ENCODE data around the gene VEZF1. TPM values are rescaled to one million over a fixed set of nuclear protein-coding genes. Genes with fewer than 3 reads are reported as not detected.

Gene VEZF1
- total RNA-seq, 6 donors from 2014 or later, result 36.4 to 99.7 (median 72.5) TPM

DNA sequence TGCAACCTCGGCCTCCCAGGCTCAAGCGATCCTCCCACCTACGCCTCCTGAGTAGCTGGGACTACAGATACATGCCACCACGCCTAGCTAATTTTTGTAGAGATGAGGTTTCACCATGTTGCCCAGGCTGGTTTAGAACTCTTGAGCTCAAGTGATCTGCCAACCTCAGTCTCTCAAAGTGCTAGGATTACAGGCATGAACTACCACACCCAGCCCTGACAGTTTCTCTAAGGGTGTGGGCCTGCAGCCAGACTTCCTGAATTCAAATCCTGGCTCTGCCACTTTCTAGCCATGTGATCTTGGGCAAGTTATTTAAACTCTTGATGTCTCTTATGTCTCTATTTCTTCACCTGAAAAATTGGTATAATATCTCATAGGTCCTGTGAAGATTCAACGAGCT is 38.4 kb downstream of the VEZF1 start:
- 62 to 76% methylated on average over 5 of the region's 5 CpGs for WGBS, 2 donors

DNA sequence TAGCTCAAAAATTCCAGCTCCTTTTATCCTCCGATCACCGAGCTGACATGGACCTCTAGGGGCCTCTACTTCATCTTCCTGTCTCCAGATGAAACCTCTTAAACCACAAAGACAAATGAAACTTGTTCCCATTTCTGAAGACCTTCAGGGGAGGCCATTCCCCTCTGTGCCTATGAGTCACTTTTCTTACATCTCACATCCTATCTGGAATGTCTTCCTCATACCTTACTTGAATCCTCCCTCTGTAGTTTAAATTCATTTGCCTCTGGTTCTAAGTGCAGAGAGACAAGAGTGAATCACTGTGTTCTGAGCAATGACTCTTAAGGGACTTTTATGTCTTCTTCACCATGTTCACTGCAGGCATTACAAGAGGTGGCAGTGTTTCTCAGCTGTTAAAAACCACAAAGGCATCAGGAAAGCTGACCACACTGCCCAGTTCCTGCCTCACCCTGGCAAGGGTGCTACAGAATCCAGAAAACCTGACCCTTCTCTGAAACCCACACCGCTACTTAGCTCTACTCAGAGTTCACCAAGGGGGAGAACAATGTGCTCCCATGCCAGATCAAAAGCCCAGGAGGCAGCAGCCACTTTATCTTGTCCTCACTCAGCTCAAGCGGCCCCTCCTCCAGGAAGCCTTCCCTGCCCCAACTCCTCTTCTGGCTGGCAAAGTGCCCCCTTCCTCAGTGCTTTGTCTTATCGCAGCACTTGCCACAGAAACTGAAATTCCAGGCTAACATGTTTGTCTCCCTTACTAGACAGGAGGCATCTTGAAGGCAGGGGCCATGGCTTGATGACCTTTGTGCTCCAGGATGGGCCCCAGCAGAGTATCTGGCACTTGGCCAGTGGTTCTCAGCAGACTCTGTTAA is 39.3 kb downstream of the VEZF1 start:
- ATAC-seq (ENCODE audit: low FRiP score in 2 of 2), result peak; percentile 60 to 85
- WGBS, 2 donors, result 39% methylated on average over 5 of the region's 5 CpGs
- no peaks in the 10 kb centered on the region for H3K27me3 ChIP-seq
- no peaks in the 10 kb centered on the region for H3K9me3 ChIP-seq
- peak in 1 of 2 donors; percentile 44 for DNase-seq
- H3K4me1 ChIP-seq, result peaks cover 60 to 84% (median 69%) of the 10 kb centered on the region in 4 donors
- TF ChIP-seq EP300 (IDR thresholded peaks at IDR 0.05), result no peak
- TF ChIP-seq POLR2AphosphoS5 (IDR thresholded peaks at IDR 0.05), result peak in 1 of 2 donors; percentile 55
- TF ChIP-seq POLR2A (IDR thresholded peaks at IDR 0.05), result no peak
- TF ChIP-seq, protein P1, sequence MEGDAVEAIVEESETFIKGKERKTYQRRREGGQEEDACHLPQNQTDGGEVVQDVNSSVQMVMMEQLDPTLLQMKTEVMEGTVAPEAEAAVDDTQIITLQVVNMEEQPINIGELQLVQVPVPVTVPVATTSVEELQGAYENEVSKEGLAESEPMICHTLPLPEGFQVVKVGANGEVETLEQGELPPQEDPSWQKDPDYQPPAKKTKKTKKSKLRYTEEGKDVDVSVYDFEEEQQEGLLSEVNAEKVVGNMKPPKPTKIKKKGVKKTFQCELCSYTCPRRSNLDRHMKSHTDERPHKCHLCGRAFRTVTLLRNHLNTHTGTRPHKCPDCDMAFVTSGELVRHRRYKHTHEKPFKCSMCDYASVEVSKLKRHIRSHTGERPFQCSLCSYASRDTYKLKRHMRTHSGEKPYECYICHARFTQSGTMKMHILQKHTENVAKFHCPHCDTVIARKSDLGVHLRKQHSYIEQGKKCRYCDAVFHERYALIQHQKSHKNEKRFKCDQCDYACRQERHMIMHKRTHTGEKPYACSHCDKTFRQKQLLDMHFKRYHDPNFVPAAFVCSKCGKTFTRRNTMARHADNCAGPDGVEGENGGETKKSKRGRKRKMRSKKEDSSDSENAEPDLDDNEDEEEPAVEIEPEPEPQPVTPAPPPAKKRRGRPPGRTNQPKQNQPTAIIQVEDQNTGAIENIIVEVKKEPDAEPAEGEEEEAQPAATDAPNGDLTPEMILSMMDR (IDR thresholded peaks at IDR 0.05), result no peak
- no peaks in the 10 kb centered on the region for H3K36me3 ChIP-seq
- H3K4me3 ChIP-seq, result no peak overlapping the region
- H3K27ac ChIP-seq, result peak overlapping the region; percentile 84 to 97 (median 90)

More for the DNA sequence above, 38.4 kb downstream of the VEZF1 start:
- H3K9me3 ChIP-seq, result no peaks in the 10 kb centered on the region
- H3K4me1 ChIP-seq, result peaks cover 64 to 92% (median 76%) of the 10 kb centered on the region in 4 donors
- no peaks in the 10 kb centered on the region for H3K27me3 ChIP-seq
- H3K27ac ChIP-seq, result peak overlapping the region; percentile 84 to 97 (median 90)
- ATAC-seq (ENCODE audit: low FRiP score in 2 of 2) (peak; percentile 28 to 68), DNase-seq (peak in 1 of 2 donors; percentile 84)
- TF ChIP-seq EP300 (IDR thresholded peaks at IDR 0.05), result no peak
- TF ChIP-seq, protein P1 (IDR thresholded peaks at IDR 0.05), result no peak
- no peak for TF ChIP-seq POLR2AphosphoS5 (IDR thresholded peaks at IDR 0.05)
- no peak for TF ChIP-seq POLR2A (IDR thresholded peaks at IDR 0.05)
- no peaks in the 10 kb centered on the region for H3K36me3 ChIP-seq
- no peak overlapping the region for H3K4me3 ChIP-seq

DNA sequence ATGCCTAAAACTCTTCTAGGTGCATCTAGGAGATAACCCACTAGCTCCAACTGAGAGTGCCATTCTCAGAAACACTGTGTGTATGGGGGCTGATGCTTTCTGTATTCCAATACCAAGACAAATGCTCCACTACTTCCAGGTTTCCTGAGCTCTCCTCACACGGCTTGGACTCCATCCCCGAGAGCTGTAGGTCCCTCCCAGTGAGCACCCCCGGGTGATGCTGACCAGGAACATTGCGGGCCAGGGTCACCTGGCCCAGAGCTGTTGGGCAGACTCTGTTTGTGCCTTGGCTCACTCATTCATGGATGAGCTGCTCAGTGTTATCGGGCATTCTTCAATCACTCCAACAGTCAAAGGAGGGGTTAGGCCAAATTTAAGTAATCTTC is 39.9 kb downstream of the VEZF1 start:
- H3K4me1 ChIP-seq, result peaks cover 62 to 81% (median 71%) of the 10 kb centered on the region in 4 donors
- no peak for TF ChIP-seq POLR2AphosphoS5 (IDR thresholded peaks at IDR 0.05)
- TF ChIP-seq POLR2A (IDR thresholded peaks at IDR 0.05), result no peak
- TF ChIP-seq, protein P1 (IDR thresholded peaks at IDR 0.05), result no peak
- TF ChIP-seq EP300 (IDR thresholded peaks at IDR 0.05), result no peak
- 80 to 95% methylated on average over 3 to 5 of the region's 5 CpGs for WGBS, 2 donors
- H3K4me3 ChIP-seq, result no peak overlapping the region
- H3K27ac ChIP-seq, result peak overlapping the region; percentile 84 to 97 (median 90)
- no peaks in the 10 kb centered on the region for H3K27me3 ChIP-seq
- no peak for DNase-seq
- peak in 1 of 2 donors; percentile 0 for ATAC-seq (ENCODE audit: low FRiP score in 2 of 2)
- no peaks in the 10 kb centered on the region for H3K36me3 ChIP-seq
- no peaks in the 10 kb centered on the region for H3K9me3 ChIP-seq

- no peaks in the 10 kb centered on the region for H3K9me3 ChIP-seq
- ATAC-seq (ENCODE audit: low FRiP score in 2 of 2), result no peak
- WGBS, 2 donors, result 73 to 79% methylated on average over 9 of the region's 9 CpGs
- H3K4me1 ChIP-seq, result peaks cover 64 to 78% (median 72%) of the 10 kb centered on the region in 4 donors
- peak overlapping the region; percentile 84 to 97 (median 90) for H3K27ac ChIP-seq
- TF ChIP-seq POLR2A (IDR thresholded peaks at IDR 0.05) (no peak), POLR2AphosphoS5 (IDR thresholded peaks at IDR 0.05) (no peak), EP300 (IDR thresholded peaks at IDR 0.05) (no peak)
- TF ChIP-seq, protein P1 (IDR thresholded peaks at IDR 0.05), result no peak
- peak overlapping the region in 3 of 4 donors; percentile 36 to 49 (median 46) for H3K4me3 ChIP-seq
- no peak for DNase-seq
- no peaks in the 10 kb centered on the region for H3K27me3 ChIP-seq
- no peaks in the 10 kb centered on the region for H3K36me3 ChIP-seq
Observed at GRCh38 chr17:57947369-57947768, 40.7 kb downstream of the VEZF1 start.

Data from upper lobe of left lung (tissue), 6 donors.